Effector memory CD4-positive, alpha-beta T cell (primary cell): ENCODE results near the gene NKX6-2.
"Not testable (repeated sequence)": the region's sequence is repeated elsewhere in the genome, so short reads cannot be mapped to it uniquely, and the experiment has no call there.

Experiments used
- DNase-seq, 3 donors: peaks; one replicate each; pipeline ENCODE4 v3.0.0-alpha.2; 2020
- H3K27ac ChIP-seq: 2 replicates; pipeline ENCODE4 v1.7.0; 2013; ENCODE audit warnings: mild to moderate bottlenecking, low read length, moderate library complexity; ENCODE audit not compliant: insufficient read depth, poor library complexity, severe bottlenecking
- H3K27me3 ChIP-seq: replicated peaks from 2 replicates; pipeline ENCODE4 v1.7.0; 2013; ENCODE audit warnings: mild to moderate bottlenecking, low read length; ENCODE audit not compliant: insufficient read depth, control insufficient read depth, poor library complexity, severe bottlenecking
- H3K36me3 ChIP-seq: 2 replicates; pipeline ENCODE4 v1.7.0; 2013; ENCODE audit warnings: mild to moderate bottlenecking, low read length, moderate library complexity; ENCODE audit not compliant: control insufficient read depth, insufficient read depth
- H3K4me1 ChIP-seq: 2 replicates; pipeline ENCODE4 v1.7.0; 2013; ENCODE audit warnings: low read length, mild to moderate bottlenecking; ENCODE audit not compliant: control insufficient read depth, insufficient read depth, poor library complexity, severe bottlenecking
- H3K4me3 ChIP-seq: 2 replicates; pipeline ENCODE4 v1.7.0; 2013; ENCODE audit warnings: low read length, low read depth, mild to moderate bottlenecking; ENCODE audit not compliant: insufficient read depth, poor library complexity, severe bottlenecking
- H3K9me3 ChIP-seq: 2 replicates; pipeline ENCODE4 v1.7.0; 2013; ENCODE audit warnings: mild to moderate bottlenecking, low read length, moderate library complexity; ENCODE audit not compliant: control insufficient read depth

NKX6-2 gene

DNA sequence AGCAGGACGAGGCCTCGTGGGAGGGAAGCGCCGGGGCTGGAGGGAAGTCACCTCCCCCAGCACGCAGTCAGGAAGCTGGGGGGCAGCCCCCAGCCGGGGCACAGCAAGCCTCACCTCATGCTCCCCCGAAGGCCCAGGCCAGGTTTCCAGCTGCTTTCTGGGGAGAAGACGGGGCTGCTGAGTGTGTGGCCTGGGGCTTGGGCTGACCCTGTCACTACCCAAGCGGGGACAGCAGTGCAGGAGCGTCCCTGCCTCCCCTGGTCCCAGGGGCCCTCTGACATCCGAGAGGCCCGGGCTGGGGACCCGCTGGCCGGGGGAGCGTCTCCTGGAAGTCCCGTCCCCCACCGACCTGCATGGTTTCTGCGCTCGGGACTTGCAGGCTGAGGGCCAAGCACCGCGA lies 19.7 kb upstream of the NKX6-2 start:
- no peak overlapping the region for H3K27ac ChIP-seq
- no peaks in the 10 kb centered on the region for H3K9me3 ChIP-seq
- DNase-seq, result no peak
- no peaks in the 10 kb centered on the region for H3K4me1 ChIP-seq
- H3K4me3 ChIP-seq, result no peak overlapping the region
- no peaks in the 10 kb centered on the region for H3K27me3 ChIP-seq
- no peaks in the 10 kb centered on the region for H3K36me3 ChIP-seq

DNA sequence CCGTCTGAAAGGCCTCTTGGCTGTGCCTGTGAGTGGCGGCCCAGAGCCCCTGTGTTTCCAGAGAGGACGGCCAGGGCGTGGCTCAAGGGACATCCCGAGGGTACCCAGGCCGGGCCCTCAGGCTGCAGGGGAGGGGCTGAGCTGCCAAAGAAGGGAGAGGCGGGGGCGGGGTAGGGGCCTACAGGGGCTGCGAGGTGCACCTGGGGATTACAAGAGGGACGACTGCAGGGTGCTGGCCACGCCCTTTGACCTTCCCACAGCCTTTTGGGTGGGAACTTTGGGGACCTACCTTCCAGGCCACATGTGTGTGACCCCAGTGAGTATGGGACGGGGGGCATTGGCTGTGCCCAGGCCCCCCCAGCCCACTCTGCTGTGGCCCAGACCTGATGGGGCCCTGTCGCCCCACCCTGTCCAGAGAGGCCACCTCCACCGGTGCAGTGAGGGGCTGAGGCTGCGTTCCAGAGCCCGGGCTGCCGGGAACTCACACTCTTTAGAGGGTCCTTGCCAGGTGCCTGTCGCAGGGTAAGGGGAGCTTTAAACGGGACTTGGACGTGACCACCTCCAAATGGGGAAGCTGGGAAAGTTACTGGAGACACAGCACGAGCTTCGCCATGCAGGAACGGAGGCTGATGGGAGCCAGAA lies 19.0 kb upstream of the NKX6-2 start:
- no peak overlapping the region for H3K4me3 ChIP-seq
- H3K9me3 ChIP-seq, result no peaks in the 10 kb centered on the region
- H3K36me3 ChIP-seq, result no peaks in the 10 kb centered on the region
- DNase-seq, result no peak
- H3K27ac ChIP-seq, result no peak overlapping the region
- no peaks in the 10 kb centered on the region for H3K27me3 ChIP-seq
- H3K4me1 ChIP-seq, result no peaks in the 10 kb centered on the region

DNA sequence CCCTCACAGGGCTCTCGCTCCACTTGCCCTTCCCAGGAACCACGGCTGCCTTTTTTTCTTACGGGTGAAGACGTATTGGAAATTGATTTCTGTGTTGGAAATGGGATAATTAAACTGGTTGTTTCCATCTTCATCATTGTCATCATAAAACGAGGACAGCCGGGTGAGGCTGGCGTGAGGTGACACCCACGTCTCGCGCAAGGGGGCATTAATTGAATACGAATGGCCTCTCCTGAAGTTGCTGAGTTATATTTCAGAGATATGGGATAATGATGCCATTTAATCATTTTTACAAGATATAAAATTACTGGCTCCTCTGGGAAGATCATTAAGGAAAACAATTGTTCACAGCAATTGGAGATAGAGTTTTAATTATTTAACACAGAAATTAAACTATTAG lies 18.3 kb upstream of the NKX6-2 start:
- H3K27me3 ChIP-seq, result no peaks in the 10 kb centered on the region
- no peak overlapping the region for H3K4me3 ChIP-seq
- DNase-seq, result no peak
- no peaks in the 10 kb centered on the region for H3K4me1 ChIP-seq
- no peaks in the 10 kb centered on the region for H3K9me3 ChIP-seq
- H3K36me3 ChIP-seq, result no peaks in the 10 kb centered on the region
- no peak overlapping the region for H3K27ac ChIP-seq

- no peaks in the 10 kb centered on the region for H3K36me3 ChIP-seq
- H3K9me3 ChIP-seq, result no peaks in the 10 kb centered on the region
- no peaks in the 10 kb centered on the region for H3K27me3 ChIP-seq
- H3K4me3 ChIP-seq, result no peak overlapping the region
- no peak overlapping the region for H3K27ac ChIP-seq
- DNase-seq, result no peak
- no peaks in the 10 kb centered on the region for H3K4me1 ChIP-seq
These were observed 17.7 kb upstream of the NKX6-2 start for GRCh38 chr10:132803416-132804210.

GRCh38 chr10:132802694-132803320 lies 16.9 kb upstream of the NKX6-2 start:
- no peak for DNase-seq
- H3K4me1 ChIP-seq, result no peaks in the 10 kb centered on the region
- H3K27me3 ChIP-seq, result no peaks in the 10 kb centered on the region
- no peak overlapping the region for H3K27ac ChIP-seq
- no peaks in the 10 kb centered on the region for H3K9me3 ChIP-seq
- H3K4me3 ChIP-seq, result no peak overlapping the region
- H3K36me3 ChIP-seq, result no peaks in the 10 kb centered on the region

DNA sequence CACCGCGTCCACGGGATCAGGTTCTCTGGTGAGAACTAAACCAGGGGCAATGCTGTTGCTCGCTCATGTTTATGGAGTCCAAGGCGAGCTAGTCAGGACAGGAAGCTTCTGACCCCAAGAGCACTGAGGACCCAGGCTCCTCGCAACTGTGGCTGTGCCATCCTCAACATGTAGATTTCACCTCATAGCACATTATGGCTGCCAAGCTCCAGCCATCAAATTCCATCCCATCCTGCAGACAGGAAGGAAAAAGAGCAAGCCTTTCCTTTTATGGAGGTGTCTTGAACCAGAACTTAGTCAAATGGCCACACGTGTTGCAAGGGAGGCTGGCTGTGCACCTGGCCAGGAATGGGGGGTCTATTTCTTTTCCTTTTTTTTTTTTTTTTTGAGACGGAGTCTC lies 16.1 kb upstream of the NKX6-2 start:
- Histone ChIP-seq H3K4me1 (no peaks in the 10 kb centered on the region), H3K27ac (no peak overlapping the region), H3K9me3 (no peaks in the 10 kb centered on the region), H3K36me3 (no peaks in the 10 kb centered on the region), H3K4me3 (no peak overlapping the region), H3K27me3 (no peaks in the 10 kb centered on the region)
- no peak for DNase-seq

DNA sequence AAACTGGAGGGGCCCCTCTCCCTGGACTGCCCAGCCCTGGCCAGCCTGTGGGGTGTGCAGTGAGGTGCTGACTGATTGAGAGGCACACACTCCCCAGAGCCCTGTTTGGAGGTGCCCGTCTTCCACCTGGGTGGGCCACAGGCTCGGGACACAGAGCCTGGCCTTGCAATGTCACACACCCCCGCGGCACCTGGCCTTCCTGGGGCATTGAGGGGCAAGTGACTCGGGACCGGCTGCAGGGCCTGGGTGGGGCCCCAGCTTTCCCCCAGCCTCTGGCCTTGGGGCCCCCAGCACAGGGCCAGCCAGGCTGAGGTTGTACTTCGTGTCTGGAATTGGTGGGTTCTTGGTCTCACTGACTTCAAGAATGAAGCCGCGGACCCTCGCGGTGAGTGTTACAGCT lies 13.9 kb upstream of the NKX6-2 start:
- no peak overlapping the region for H3K4me3 ChIP-seq
- no peaks in the 10 kb centered on the region for H3K36me3 ChIP-seq
- H3K9me3 ChIP-seq, result no peaks in the 10 kb centered on the region

GRCh38 chr10:132798876-132799275 lies 12.9 kb upstream of the NKX6-2 start:
- Histone ChIP-seq H3K9me3 (no peaks in the 10 kb centered on the region), H3K27ac (no peak overlapping the region), H3K27me3 (no peaks in the 10 kb centered on the region), H3K4me3 (no peak overlapping the region), H3K36me3 (no peaks in the 10 kb centered on the region), H3K4me1 (no peaks in the 10 kb centered on the region)
- no peak for DNase-seq

More for the DNA sequence above, 13.9 kb upstream of the NKX6-2 start:
- H3K4me1 ChIP-seq, result no peaks in the 10 kb centered on the region
- H3K27ac ChIP-seq, result no peak overlapping the region
- no peaks in the 10 kb centered on the region for H3K27me3 ChIP-seq
- DNase-seq, result no peak

GRCh38 chr10:132798403-132798802 lies 12.5 kb upstream of the NKX6-2 start:
- Histone ChIP-seq H3K4me3 (no peak overlapping the region), H3K4me1 (no peaks in the 10 kb centered on the region), H3K36me3 (no peaks in the 10 kb centered on the region), H3K27me3 (no peaks in the 10 kb centered on the region), H3K9me3 (no peaks in the 10 kb centered on the region), H3K27ac (no peak overlapping the region)
- no peak for DNase-seq

DNA sequence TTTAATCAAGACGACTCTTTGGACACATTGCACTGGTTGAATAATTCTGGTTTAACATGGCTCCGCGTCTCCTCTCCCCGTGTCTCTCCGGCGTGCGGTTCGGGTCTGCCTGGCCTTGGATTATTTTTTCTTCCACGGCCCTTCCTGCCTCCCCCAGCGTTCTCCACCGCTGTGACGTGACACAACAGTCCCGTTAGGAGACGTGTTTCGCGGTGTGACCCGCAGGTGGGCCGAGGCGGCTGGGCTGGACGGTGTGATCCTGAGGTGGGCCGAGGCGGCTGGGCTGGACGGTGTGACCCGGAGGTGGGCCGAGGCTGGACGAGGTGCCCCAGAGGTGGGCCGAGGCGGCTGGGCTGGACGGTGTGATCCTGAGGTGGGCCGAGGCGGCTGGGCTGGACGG lies 12.0 kb upstream of the NKX6-2 start:
- not testable (repeated sequence) for H3K4me1 ChIP-seq, H3K27me3 ChIP-seq, H3K9me3 ChIP-seq, H3K36me3 ChIP-seq, DNase-seq, H3K4me3 ChIP-seq, H3K27ac ChIP-seq
